A549 (cell line): ENCODE data around the gene MYH13.

ENCODE experiments used
- HDAC2 ChIP-seq: fragments of 200-600 bp; sonication (generic); IDR thresholded peaks from 2 replicates; pipeline ENCODE4 v1.6.1; 2016
- HOXA7 ChIP-seq: fragments of 250-450 bp; sonication (Bioruptor Pico); IDR thresholded peaks from 2 replicates; pipeline ENCODE4 v1.5.0; 2020; ENCODE audit warnings: mild to moderate bottlenecking, moderate library complexity
- KDM1A ChIP-seq: fragments of 200-600 bp; sonication (generic); IDR thresholded peaks from 2 replicates; pipeline ENCODE4 v1.6.1; 2016; ENCODE audit warnings: low read depth, mild to moderate bottlenecking
- MAX ChIP-seq: IDR thresholded peaks from 2 replicates; pipeline ENCODE4 v1.6.1; 2012
- NFE2L2 ChIP-seq: fragments of 150-350 bp; conservative IDR thresholded peaks from 2 replicates; pipeline ENCODE4 v1.6.1; 2014; ENCODE audit warnings: low read length
- PHF8 ChIP-seq: fragments of 200-600 bp; sonication (generic); IDR thresholded peaks from 2 replicates; pipeline ENCODE4 v1.6.1; 2016; ENCODE audit warnings: low read depth, mild to moderate bottlenecking, antibody characterized with exemption, moderate library complexity, borderline replicate concordance
- POLR2A ChIP-seq: IDR thresholded peaks from 2 replicates; pipeline ENCODE4 v1.6.1; 2012; ENCODE audit warnings: mild to moderate bottlenecking, low read length
- SREBF2 ChIP-seq: fragments of 450-650 bp; IDR thresholded peaks from 2 replicates; pipeline ENCODE4 v1.6.1; 2014; ENCODE audit warnings: mild to moderate bottlenecking, moderate library complexity
- TF ChIP-seq, protein P1 (sequence below): fragments of >200 bp; sonication (Bioruptor Twin); formaldehyde crosslinking; IDR thresholded peaks from 3 replicates; pipeline ENCODE4 v1.5.1; 2016
- TF ChIP-seq, protein P2 (sequence below): fragments of 200-600 bp; sonication (generic); IDR thresholded peaks from 2 replicates; pipeline ENCODE4 v1.6.1; 2016; ENCODE audit warnings: antibody characterized with exemption, mild to moderate bottlenecking, moderate library complexity
- TF ChIP-seq, protein P3 (sequence below): fragments of 250-450 bp; sonication (Bioruptor Pico); IDR thresholded peaks from 2 replicates; pipeline ENCODE4 v1.5.0; 2021; ENCODE audit warnings: mild to moderate bottlenecking, moderate library complexity, borderline replicate concordance

- TF ChIP-seq, protein P1, sequence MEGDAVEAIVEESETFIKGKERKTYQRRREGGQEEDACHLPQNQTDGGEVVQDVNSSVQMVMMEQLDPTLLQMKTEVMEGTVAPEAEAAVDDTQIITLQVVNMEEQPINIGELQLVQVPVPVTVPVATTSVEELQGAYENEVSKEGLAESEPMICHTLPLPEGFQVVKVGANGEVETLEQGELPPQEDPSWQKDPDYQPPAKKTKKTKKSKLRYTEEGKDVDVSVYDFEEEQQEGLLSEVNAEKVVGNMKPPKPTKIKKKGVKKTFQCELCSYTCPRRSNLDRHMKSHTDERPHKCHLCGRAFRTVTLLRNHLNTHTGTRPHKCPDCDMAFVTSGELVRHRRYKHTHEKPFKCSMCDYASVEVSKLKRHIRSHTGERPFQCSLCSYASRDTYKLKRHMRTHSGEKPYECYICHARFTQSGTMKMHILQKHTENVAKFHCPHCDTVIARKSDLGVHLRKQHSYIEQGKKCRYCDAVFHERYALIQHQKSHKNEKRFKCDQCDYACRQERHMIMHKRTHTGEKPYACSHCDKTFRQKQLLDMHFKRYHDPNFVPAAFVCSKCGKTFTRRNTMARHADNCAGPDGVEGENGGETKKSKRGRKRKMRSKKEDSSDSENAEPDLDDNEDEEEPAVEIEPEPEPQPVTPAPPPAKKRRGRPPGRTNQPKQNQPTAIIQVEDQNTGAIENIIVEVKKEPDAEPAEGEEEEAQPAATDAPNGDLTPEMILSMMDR, result no peak
- TF ChIP-seq MAX (no peak), PHF8 (no peak), POLR2A (no peak), KDM1A (no peak), HOXA7 (no peak), HDAC2 (no peak), NFE2L2 (no peak), SREBF2 (no peak)
- TF ChIP-seq, protein P2, sequence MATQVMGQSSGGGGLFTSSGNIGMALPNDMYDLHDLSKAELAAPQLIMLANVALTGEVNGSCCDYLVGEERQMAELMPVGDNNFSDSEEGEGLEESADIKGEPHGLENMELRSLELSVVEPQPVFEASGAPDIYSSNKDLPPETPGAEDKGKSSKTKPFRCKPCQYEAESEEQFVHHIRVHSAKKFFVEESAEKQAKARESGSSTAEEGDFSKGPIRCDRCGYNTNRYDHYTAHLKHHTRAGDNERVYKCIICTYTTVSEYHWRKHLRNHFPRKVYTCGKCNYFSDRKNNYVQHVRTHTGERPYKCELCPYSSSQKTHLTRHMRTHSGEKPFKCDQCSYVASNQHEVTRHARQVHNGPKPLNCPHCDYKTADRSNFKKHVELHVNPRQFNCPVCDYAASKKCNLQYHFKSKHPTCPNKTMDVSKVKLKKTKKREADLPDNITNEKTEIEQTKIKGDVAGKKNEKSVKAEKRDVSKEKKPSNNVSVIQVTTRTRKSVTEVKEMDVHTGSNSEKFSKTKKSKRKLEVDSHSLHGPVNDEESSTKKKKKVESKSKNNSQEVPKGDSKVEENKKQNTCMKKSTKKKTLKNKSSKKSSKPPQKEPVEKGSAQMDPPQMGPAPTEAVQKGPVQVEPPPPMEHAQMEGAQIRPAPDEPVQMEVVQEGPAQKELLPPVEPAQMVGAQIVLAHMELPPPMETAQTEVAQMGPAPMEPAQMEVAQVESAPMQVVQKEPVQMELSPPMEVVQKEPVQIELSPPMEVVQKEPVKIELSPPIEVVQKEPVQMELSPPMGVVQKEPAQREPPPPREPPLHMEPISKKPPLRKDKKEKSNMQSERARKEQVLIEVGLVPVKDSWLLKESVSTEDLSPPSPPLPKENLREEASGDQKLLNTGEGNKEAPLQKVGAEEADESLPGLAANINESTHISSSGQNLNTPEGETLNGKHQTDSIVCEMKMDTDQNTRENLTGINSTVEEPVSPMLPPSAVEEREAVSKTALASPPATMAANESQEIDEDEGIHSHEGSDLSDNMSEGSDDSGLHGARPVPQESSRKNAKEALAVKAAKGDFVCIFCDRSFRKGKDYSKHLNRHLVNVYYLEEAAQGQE, result no peak
- TF ChIP-seq, protein P3, sequence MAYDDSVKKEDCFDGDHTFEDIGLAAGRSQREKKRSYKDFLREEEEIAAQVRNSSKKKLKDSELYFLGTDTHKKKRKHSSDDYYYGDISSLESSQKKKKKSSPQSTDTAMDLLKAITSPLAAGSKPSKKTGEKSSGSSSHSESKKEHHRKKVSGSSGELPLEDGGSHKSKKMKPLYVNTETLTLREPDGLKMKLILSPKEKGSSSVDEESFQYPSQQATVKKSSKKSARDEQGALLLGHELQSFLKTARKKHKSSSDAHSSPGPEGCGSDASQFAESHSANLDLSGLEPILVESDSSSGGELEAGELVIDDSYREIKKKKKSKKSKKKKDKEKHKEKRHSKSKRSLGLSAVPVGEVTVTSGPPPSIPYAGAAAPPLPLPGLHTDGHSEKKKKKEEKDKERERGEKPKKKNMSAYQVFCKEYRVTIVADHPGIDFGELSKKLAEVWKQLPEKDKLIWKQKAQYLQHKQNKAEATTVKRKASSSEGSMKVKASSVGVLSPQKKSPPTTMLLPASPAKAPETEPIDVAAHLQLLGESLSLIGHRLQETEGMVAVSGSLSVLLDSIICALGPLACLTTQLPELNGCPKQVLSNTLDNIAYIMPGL (CRISPR knock-in tag), result no peak
Observed at GRCh38 chr17:10271106-10271562, 101.7 kb downstream of the MYH13 start.
